Stimulated activated CD4-positive, alpha-beta T cell treated with anti-CD3 and anti-CD28 coated beads, Interleukin-15, amount 100 ng/mL, for 24 hours (primary cell): ENCODE data around the gene PTPRK.

Source experiments
- DNase-seq: peaks from one replicate; pipeline ENCODE4 v3.0.0-alpha.2; 2020

The PTPRK gene

GRCh38 chr6:128380891-128381290, 139.5 kb downstream of the PTPRK start:
- DNase-seq: no peak

- no peak for DNase-seq
Observed at GRCh38 chr6:128379577-128379976, 140.8 kb downstream of the PTPRK start.

- no peak for DNase-seq
Observed at GRCh38 chr6:128376952-128377503, 143.4 kb downstream of the PTPRK start.

- DNase-seq: no peak
Observed at GRCh38 chr6:128371136-128371535, 149.3 kb downstream of the PTPRK start.

GRCh38 chr6:128370072-128370471, 150.3 kb downstream of the PTPRK start:
- no peak for DNase-seq

GRCh38 chr6:128368213-128368944, 152.0 kb downstream of the PTPRK start:
- DNase-seq: no peak

- no peak for DNase-seq
Observed at GRCh38 chr6:128367437-128367836, 153.0 kb downstream of the PTPRK start.

- DNase-seq: no peak
Observed at GRCh38 chr6:128365520-128366160, 154.8 kb downstream of the PTPRK start.

- no peak for DNase-seq
Observed at GRCh38 chr6:128364766-128365519, 155.5 kb downstream of the PTPRK start.

- no peak for DNase-seq
Observed at GRCh38 chr6:128363020-128363813, 157.2 kb downstream of the PTPRK start.

GRCh38 chr6:128361378-128361777, 159.0 kb downstream of the PTPRK start:
- no peak for DNase-seq

GRCh38 chr6:128358244-128358776, 162.1 kb downstream of the PTPRK start:
- no peak for DNase-seq

- DNase-seq: no peak
Observed at GRCh38 chr6:128357392-128358130, 162.8 kb downstream of the PTPRK start.

GRCh38 chr6:128352366-128352765, 168.0 kb downstream of the PTPRK start:
- DNase-seq: no peak

- no peak for DNase-seq
Observed at GRCh38 chr6:128351255-128351514, 169.2 kb downstream of the PTPRK start.

- DNase-seq: no peak
Observed at GRCh38 chr6:128350416-128351254, 169.8 kb downstream of the PTPRK start.

- no peak for DNase-seq
Observed at GRCh38 chr6:128347123-128347522, 173.3 kb downstream of the PTPRK start.

- no peak for DNase-seq
Observed at GRCh38 chr6:128346569-128346968, 173.8 kb downstream of the PTPRK start.

- DNase-seq: no peak
Observed at GRCh38 chr6:128345278-128345677, 175.1 kb downstream of the PTPRK start.

- DNase-seq: no peak
Observed at GRCh38 chr6:128343706-128344105, 176.7 kb downstream of the PTPRK start.
